NCI-H187 (cell line): ENCODE data around the gene DGCR2.

Source experiments
- DNase-seq, 2 experiments: peaks; one replicate each; lab custom pipeline; 2025; lab: John Stamatoyannopoulos, UW

The DGCR2 gene

DNA sequence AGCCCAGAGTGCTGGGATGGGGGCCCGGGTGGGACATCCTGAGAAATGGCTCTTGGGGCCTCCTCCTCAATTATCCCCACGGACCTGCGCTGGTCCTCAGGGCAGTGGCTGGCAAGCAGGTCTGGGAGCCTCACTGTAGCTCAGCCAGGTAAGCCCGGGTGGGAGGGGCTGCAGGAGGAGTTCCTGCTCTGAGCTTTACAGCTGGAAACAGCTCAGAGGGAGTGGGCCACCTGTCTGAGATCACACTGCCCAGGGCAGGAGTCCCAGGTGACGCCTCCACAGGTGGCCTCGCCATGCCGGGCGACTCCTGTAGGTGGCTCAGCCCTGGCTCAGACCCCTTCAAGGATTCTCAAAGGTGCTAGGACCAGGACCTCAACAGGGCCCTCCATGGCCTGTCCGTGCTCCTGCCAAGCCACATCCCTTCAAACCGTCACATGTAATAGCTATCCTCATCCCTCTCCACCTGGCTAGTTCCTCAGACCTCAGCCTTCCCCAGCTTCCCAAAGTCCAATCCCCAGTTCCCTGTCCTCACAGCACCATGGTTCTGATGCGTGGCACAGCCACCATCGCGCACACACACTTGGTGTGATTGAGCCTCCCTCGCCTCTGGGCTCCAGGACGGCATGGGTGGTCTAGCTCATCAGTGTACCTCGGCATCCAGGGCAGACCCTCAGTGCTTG is 5.3 kb upstream of the DGCR2 start:
- DNase-seq: no peak

DNA sequence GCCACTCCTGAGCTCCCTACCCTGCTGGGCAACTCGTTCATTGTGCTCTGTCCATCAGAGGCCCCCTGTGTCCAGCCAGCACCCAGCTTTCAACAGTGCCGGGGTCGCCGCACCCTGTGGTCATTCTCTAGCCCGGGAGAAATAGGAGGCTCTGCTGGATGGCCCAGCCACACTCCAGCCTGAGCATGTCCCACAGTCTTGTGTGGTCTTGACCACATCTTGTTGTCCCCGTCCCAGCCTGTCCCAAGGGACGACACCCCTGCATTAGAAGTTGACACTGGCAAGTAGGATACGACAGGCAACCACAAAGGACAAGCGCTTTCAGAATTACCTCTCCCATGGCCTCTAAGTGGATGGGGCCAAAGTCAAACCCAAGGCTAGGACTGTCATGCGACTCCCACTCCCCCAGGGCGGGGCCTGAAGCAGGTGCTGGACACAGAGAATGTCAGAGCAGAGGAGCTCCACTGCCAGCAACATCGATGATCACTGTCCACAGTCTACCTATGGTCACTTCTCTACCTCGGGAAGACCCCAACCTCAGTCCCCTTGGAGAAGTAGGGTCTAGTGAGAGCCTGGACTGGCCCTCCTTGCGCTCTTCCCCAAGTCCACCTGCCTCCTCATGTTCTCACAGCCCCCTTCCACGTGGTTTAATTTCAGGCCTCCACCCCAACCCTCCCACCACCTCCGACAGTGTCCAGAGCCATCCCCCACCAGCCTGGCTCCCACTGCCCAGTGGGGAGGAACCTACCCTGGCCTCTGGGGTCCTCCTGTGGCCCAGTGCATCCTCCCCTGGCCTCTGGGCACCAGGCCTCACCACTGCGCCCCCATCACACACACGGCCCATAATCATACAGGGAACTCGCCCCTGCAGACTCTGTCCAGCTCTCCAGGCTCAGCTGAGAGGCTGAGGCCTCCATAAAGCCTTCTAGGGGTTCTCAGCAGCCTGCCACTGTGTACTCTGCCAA is 4.4 kb upstream of the DGCR2 start:
- no peak for DNase-seq

DNA sequence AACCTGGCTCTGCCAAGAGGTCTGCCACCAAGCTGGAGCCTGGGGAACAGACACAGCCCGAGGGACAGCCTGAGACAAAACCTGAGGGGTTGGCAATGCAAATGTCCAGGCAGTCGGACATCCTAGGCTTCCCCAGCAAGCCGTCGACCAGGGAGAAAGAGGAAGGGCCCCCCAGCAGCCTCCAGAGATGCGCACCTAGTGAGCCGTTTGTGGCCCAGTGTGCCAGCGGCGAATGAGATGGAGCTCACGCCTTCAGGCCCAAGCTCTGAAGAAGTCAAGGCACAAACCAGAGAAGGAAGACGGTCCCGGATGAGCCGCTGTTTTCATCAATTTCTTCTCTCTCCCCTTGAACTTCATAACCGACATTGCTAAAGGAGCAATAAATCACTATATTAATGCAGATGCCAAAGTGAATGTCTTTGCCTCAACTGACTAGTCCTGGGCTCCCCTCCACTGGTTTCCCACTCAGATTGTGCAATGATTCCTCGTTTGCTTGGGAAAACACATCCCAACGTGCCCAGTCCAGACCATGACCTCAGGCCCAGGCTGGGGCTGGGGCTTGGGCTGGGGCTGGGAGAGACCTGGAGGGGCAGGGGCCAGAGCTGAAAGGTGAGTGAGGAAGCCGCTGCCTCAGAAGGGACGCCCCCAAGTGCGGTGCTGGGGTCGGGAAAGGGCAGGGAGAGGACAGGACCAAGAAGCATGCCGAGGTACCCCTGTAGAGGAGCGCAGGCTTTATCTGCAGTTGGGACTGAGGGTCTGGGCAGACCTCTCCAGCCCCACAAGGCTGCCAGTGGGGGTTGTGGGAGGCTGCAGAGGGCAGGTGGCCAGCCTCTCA is 3.5 kb upstream of the DGCR2 start:
- no peak for DNase-seq

DNA sequence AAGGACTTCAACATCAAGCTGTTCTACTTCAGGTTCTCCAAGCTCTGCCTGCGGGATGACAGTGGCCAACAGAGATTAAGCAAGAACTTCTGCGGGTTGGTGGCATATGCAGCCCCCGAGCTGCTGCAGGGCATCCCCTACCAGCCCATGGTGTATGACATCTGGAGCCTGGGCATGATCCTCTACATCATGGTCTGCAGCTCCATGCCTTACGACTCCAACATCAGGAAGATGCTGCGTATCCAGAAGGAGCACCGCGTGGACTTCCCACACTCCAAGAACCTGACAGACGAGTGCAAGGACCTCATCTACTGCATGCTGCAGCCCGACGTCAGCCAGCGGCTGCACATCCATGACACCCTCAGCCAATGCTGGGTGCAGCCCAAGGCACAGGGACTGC is 2.8 kb upstream of the DGCR2 start:
- no peak for DNase-seq

DNA sequence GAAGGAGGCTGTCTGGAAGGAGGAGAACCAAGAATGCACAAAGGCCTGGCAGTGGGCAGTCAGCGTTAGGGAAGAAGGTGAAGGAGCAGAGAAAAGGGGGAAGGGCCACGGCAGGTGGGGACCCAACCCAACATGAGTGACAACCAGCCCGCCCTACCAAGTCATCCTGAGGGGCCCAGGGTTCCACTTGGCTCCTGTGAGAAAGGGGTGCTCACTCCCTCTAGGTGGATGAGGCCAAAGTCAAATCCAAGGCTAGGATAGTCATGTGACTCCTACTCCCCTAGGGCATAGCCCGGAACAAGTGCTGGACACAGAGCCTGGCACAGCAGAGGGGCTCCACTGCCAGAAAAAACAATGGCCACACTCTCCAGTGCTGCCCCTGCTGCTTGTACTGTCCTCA is 2.2 kb upstream of the DGCR2 start:
- no peak for DNase-seq

DNA sequence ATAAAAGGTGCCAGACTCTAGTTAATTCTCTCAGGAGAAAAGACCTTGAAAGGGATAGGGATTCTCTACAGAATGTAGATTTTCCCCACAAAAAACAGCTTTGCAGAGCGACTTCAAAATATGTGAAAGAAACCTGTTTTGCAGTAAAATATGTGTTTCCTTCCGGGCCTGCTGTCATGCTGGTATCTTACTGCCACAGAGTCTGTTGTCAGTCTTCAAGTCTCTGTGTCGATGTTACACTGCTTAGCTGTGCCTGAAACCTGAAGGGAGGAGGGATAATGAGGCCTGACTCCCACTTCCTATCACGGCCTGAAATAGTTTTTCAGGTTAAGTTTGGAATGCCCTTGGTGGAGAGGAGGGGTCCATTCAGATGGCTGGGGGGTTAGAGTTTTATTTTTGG is 1.7 kb upstream of the DGCR2 start:
- DNase-seq: no peak

DNA sequence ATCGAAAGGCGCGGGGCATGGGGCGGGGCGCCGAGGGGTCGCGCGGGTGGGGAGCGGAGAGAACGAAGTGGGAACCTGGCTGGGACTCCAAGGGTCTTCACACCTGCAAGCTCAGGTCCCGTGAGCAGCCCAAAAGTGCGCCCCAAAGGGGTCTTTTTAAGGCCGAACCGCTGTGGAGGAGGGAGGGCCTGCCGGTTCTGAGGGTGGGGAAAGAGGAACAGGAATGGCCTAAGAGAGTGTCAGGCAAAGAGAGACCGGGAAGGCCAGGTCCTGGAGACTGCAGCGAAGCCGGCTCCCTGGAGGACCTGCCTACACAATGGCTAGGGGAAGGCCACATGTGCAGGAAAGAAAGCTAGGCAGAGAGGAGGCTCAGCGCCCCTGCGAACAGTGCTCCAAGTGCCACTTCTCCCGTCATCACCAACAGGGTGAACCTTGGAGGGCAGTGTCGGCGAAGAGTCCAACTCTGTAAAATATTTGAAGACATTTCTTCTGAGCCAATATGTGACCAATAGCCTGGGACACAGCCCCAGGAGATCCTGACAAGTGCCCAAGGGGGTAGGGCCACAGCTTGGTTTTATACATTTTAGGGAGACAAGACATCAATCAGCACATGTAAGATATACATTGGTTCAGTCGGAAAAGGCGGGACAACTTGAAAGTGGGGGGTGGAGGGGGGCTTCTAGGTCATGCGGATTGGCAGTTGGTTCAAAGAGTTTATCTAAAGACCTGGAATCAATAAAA is 710 bp upstream of the DGCR2 start:
- DNase-seq: no peak

DNA sequence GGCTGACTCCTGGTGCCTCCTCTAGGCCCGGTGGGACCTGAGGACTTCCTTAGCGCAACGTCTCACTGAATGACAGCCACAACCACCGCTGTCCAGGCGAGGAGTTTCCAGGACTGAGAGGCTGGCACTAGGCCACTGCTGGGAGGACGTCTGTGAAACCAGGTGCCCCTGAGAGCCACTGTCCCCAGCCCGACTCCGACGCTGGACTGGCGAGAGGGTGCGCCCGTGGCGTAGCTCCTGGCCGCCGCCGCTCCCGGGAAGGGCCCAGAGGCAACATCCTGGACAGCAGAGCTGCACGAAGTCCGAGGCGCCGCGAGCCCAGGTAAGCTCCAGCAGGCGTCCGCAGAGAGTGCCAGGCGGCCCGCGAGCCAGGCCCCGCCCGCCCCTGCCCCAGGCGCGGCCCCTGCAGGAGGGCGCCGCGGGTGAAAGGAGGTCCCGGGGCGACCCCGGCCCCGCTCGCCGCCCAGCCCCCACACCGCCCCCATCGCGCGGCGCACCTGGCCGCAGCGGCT is 525 bp downstream of the DGCR2 start:
- no peak for DNase-seq

DNA sequence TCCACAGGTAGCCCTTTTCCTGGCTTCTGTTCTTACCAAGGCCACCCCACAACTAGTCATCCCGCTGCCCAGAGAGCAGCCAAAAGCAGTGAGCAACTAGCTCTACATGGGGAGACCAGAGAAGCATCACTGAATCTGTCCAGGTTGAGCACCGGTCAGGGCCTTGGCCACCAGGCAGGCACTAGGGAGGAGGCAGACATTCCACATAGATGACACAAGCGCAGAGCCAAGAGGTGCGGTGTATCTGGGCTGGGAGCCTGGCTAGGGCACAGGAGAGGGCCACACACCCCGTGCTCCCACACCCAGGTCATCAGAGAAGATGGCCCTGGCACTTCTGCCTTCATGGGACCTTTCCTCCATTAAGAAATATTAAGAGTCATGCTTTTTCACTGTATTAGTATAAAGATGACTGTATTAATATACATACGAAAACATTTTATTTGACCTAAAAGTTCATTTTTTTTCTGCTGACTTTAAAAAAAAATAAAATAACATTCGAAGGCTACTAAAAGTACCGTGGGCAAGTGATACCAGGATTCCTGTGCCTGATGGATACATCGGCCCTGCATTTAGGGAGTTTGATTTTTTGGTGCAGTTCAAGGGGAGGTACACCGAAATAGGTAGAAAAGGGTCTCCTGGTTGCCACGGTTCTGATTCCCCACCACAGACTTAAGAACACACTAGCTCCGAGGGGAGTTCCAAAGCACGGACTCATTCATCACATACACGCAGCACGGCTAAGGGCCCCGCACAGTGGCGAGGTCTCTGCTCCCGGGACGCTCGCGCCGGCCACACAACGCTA is 1.2 kb downstream of the DGCR2 start:
- no peak for DNase-seq

DNA sequence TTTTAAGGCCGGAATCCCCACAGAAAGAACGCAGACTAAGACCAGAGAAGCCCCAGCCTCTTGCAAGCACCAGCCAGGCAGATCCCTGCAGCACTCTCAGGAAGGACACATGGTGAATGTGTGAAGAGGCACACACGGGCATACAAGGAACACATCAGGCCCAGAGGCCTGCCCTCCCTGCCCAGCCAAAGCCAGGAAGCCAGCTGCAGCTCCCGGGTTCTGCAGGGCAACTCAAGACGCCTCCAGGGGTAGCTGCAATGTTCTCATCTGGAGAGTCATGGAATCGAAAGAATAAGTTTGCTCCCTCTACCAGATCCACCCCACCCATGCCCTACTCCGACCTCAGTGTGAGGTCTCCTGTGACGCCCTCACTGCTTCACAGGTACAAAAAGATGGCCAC is 2.3 kb downstream of the DGCR2 start:
- no peak for DNase-seq

DNA sequence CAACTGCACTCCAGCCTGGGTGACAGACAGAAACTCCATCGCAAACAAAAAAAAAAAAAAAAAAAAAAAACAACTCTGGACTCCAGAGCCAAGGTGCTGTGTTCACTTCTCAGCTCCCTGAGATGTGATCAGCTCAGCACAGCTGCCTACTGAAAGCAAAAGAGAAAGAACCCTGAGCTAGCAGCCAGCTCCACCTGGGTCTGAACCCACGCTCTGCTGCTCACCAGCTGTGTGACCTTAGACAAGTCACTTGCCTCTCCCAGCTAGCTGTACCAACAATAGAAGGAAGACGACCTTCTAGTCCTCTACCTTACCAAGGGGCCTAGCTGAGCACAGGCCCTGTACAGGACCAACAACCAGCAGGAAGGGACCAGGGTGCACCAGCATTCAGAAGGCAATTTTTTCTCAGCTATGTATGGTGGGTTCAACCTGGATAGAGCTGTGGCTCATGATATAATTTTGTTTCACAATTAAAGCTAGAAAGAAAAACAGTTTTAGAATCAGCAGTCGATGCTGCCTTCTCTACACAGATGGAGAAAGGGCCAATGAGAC is 3.8 kb downstream of the DGCR2 start:
- DNase-seq: no peak

DNA sequence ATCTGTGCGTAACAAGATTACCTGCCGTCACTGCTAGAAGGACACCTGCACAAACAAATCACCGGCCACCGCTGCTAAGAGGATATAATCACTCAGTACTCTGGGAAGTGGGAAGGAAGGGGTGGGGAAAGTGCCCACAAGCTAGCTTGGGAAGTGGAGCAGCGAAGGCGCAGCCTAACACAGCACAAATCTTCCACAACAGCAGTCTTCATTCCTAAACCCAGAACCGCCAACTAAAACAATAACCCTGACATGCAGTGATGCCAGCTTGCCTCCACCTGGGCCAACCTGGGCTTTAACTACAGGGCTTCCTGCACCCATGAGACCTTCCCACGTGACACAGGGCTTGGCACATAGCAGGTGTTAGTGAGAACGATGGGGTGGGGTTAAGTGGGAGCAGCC is 5.1 kb downstream of the DGCR2 start:
- DNase-seq: peak in 1 of 2 experiments; percentile 74

DNA sequence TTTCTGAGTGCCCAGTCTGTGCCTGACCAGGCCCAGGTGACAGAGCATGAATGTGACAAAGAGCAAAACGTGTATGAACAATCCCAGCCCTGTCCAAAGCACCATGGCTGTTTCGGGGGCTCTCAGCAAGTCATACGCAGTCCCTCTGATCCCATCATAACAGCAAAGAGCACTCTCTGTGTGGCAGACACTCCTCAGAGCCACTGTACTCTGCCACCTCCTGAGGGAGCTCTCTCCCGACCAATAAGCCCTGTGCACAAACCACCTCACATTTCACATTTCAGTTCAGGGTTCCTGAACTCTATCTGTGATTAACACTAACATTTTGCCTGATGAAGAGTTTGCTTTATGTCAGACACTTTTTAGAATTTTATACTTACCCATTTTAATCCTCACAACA is 6.6 kb downstream of the DGCR2 start:
- DNase-seq: no peak

DNA sequence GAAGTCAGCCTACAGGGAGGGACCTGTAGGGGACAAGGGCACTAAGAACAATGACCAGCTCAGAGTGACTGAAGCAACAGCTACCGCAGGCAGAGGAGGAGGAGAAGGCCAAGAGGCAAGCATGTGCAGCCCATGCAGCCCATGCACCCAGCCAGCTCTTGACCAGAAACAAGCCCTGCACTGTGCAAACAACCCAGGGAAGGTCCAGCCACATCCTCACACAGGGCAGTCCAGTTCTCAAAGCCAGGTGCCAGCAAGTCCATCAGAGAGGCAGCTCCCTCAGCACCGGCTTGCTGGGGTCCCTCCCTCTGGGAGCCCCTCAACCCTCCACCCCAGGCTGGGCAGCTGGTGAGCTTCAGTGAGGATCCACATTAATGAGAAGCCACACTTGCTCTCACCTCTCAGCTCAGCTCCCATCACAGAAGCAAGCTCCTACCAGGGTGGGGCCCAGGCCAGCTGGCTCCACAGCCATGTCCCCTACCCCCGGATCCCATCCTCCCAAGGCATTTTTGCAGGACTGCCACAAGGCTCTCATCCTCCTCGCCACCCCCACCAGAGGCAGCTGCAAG is 7.1 kb downstream of the DGCR2 start:
- no peak for DNase-seq

DNA sequence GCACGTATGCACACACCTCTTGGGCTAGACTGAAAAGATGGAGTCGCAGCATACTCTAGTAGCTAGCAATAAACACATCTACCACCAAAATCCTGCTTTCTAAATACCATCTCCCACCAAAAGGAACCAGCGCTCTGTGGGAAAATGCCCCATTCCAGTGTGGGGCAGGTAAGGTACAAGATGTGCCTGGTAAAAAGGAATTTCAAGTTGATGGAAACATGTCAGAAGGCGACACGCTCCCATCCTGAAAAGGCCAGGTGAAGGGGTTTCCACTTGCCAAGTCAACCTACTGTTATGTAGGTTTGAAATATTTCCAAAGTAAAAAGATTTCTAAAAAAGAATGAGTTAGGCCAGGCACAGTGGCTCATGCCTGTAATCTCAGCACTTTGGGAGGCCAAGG is 8.8 kb downstream of the DGCR2 start:
- DNase-seq: no peak

DNA sequence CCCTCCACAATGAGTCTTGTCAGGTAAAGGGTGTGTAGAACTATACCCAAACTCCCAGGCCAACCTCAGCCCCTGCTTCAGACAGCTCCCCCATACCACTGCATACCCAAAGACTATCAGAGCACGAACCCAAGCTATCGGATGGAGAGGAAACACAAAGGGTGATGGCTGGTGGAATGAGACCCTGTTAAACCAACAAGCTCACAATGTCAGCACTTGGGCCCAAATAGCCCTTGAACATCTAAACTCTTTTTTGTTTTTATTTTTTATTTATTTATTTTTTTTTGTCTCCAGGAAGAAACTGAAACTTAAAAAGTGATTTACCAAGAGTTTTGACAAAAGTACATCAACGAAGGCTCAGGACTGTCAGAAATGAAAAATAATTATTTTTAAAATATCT is 10.6 kb downstream of the DGCR2 start:
- DNase-seq: no peak

DNA sequence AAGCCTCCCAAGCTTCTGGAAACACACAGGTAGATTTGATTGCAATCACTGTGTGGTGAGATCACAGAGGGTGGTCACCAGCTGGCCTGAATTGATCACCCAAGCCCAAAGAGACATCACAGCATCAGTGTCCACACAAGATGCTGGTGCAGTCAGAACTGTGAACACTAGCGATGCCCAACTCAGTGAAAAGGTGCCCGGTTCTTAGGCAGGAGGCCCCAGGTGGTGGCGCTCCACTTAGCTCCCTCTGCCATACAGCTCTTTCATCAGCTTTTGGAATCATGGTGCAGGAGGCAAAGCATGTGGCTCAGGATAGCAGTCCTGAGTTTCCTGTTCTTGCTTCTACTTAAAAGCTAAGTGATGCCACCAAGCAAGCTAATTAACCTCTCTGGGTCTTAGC is 11.1 kb downstream of the DGCR2 start:
- DNase-seq: no peak

DNA sequence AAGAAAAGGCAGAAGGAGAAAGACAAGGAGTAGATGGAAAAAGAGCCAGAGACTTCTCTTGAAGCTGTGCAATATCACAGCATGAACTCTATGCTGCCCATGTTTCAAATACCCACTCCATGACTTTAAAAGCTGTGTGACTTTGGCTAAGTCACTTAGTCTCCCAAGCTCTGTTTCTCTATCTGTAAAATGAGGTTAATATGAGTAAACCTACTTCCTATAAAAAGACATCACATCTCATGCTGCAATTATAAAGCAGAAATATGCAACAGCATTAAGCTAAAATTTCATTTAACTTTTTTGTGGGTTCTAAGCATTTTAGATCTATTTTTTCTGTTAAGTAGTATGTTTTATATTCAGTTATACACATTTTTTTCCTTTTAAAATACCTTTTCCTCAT is 11.6 kb downstream of the DGCR2 start:
- no peak for DNase-seq

DNA sequence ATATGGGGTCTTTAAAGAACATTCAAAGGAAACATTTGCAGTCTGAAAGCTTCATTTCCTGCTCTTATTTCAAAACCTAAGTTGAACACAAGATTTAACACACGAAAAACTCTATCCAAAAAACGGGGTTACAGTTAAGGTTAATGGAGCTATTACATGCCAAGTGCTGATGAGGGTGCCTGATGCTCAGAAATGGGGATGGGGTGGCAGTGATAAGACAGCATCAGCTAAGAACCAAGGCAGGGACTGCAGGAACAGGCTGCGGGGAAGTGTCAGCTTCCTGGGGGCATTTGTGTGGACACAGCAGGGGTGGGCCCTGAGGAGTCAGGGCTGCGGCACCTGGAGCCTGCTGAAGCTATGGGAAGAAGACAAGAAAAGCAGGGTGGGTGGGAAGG is 12.2 kb downstream of the DGCR2 start:
- no peak for DNase-seq
